GM23338 (cell line): ENCODE measurements around the gene RRP36. TPM values are rescaled to one million over a fixed set of nuclear protein-coding genes. Genes with fewer than 3 reads are reported as not detected.

ENCODE experiments used
- CTCF ChIP-seq, 2 experiments: fragments of 200-600 bp in 1 of 2; sonication (generic) in 1 of 2; conservative IDR thresholded peaks; 2 replicates each; pipeline versions ENCODE4 v1.5.1 to v1.6.1; 2016 to 2017; ENCODE audit warnings: antibody characterized with exemption in 2 of 2, low read depth in 2 of 2, mild to moderate bottlenecking in 2 of 2, moderate library complexity in 1 of 2
- EZH2phosphoT487 ChIP-seq: fragments of 200-600 bp; sonication (generic); IDR thresholded peaks from one replicate; pipeline ENCODE4 v1.8.1; 2018; ENCODE audit warnings: antibody characterized with exemption; ENCODE audit not compliant: unreplicated experiment
- JUNB ChIP-seq: IDR thresholded peaks from one replicate; pipeline ENCODE4 v1.6.1; 2016; ENCODE audit warnings: antibody characterized with exemption; ENCODE audit not compliant: unreplicated experiment
- POLR2AphosphoS5 ChIP-seq: IDR thresholded peaks from 2 replicates; pipeline ENCODE4 v1.6.1; 2016; ENCODE audit warnings: antibody characterized with exemption, low read depth
- REST ChIP-seq: IDR thresholded peaks from one replicate; pipeline ENCODE4 v1.6.1; 2018; ENCODE audit warnings: antibody characterized with exemption; ENCODE audit not compliant: unreplicated experiment
- ZNF114 ChIP-seq: fragments of 250-450 bp; sonication (Bioruptor Pico); IDR thresholded peaks from 2 replicates; pipeline ENCODE4 v1.5.0; 2020; ENCODE audit warnings: mild to moderate bottlenecking, moderate library complexity
- ZNF462 ChIP-seq: fragments of 250-450 bp; sonication (Bioruptor Pico); IDR thresholded peaks from 2 replicates; pipeline ENCODE4 v1.5.0; 2020; ENCODE audit warnings: mild to moderate bottlenecking, moderate library complexity
- polyA plus RNA-seq: library from polyadenylated mRNA; unstranded; fragments of >200 nt; fragmentation: Nextera tagmentation; extraction: Ambion mirVana; gene quantifications from 2 replicates; pipeline ENCODE4 v1.2.1, GENCODE V29; 2016
- total RNA-seq: library from RNA; depleted of rRNA; stranded (reverse); fragments of >200 nt; shearing (Covaris generic); gene quantifications from 2 replicates; pipeline ENCODE4 v1.2.3, GENCODE V29; 2014

RRP36 gene
- total and polyA plus RNA-seq, 2 experiments from 2014 or later: 64.7 to 106 TPM

- no peak for TF ChIP-seq ZNF462 (CRISPR knock-in tag)
- no peak for TF ChIP-seq JUNB
- no peak for TF ChIP-seq EZH2phosphoT487
- TF ChIP-seq POLR2AphosphoS5: no peak
- TF ChIP-seq ZNF114: no peak
- TF ChIP-seq REST: no peak
- TF ChIP-seq CTCF (conservative IDR thresholded peaks at IDR 0.05; ENCODE audit: low read depth in 2 of 2): no peak
These were observed 55.9 kb downstream of the RRP36 start (continued) for GRCh38 chr6:43077333-43077809.
